Measurements from ENCODE around the gene SPPL3. TPM values are rescaled to one million over a fixed set of nuclear protein-coding genes. Genes with fewer than 3 reads are reported as not detected.

SPPL3 gene
- total and polyA plus RNA-seq, 10 donors = 9.0 to 76.9 (median 44.0) TPM

DNA sequence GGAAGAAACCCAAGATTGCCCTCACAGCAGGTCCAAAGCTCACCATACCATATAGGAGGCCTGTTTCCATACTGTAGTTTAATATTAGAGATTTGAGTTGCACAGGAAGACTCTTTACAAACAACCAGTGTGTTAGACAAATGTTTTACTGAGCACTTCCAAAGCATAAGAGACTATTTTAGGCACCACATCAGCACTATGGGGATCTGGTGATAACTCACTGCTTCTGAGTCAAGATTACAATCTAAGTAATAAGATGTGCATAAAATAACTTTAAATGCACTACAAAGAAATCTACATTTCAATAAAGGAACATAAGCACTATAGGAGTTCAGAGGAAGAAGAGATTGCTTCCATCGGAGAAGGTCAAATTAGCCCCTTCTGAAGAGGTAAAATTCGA is 71.4 kb downstream of the SPPL3 start:
- TF ChIP-seq POLR2AphosphoS5 (IDR thresholded peaks at IDR 0.05) (no peak), POLR2A (IDR thresholded peaks at IDR 0.05) (no peak)
- TF ChIP-seq, protein P1, sequence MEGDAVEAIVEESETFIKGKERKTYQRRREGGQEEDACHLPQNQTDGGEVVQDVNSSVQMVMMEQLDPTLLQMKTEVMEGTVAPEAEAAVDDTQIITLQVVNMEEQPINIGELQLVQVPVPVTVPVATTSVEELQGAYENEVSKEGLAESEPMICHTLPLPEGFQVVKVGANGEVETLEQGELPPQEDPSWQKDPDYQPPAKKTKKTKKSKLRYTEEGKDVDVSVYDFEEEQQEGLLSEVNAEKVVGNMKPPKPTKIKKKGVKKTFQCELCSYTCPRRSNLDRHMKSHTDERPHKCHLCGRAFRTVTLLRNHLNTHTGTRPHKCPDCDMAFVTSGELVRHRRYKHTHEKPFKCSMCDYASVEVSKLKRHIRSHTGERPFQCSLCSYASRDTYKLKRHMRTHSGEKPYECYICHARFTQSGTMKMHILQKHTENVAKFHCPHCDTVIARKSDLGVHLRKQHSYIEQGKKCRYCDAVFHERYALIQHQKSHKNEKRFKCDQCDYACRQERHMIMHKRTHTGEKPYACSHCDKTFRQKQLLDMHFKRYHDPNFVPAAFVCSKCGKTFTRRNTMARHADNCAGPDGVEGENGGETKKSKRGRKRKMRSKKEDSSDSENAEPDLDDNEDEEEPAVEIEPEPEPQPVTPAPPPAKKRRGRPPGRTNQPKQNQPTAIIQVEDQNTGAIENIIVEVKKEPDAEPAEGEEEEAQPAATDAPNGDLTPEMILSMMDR (IDR thresholded peaks at IDR 0.05 in 8 of 11, conservative IDR thresholded peaks at IDR 0.05 in 3 of 11) = no peak
- intact Hi-C loops (cut with DNase I; ENCODE audit: low total_unique reads) = no loop called here
- no peaks in the 10 kb centered on the region for H3K36me3 ChIP-seq
- no peak for DNase-seq
- H3K4me1 ChIP-seq = peaks cover 34 to 94% (median 79%) of the 10 kb centered on the region in 6 donors
- 90 to 94% (median 93%) methylated on average over 2 of the region's 2 CpGs for whole genome bisulfite sequencing, 5 donors
- H3K27me3 ChIP-seq (replicated peaks in 1 of 7) = no peaks in the 10 kb centered on the region
- H3K9me3 ChIP-seq = no peaks in the 10 kb centered on the region
- H3K27ac ChIP-seq = no peak overlapping the region
- H3K4me3 ChIP-seq = no peak overlapping the region

DNA sequence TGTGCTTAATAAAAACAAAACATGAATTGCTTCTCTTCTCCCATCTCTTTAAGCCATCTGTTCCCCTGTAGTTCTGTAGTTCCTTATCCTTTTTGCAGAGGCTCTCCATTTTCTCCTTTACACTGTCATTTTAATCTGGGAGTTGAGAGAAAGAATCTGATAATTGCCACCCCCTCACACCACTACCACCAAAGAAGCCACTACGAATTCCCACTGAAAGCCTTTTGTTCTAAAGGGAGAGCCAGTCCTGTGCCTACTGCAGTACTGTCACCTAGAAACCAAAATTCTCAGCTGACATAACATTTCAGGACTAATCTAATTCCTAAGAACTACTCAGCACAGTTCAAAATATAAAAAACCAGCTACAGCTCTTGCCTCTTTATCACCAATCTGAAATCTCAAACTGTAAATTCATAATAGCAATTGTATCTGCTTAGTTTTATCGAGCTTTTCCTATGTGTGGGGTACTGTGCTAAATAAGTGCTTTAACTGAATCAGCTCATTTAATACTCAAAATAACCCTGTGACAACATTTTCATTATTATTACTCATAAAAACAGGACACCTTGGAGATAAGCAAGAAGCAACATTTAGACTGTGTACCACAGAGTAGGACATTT is 72.4 kb downstream of the SPPL3 start:
- Histone ChIP-seq H3K27ac (no peak overlapping the region), H3K27me3 (replicated peaks in 1 of 7) (no peaks in the 10 kb centered on the region), H3K4me1 (peaks cover 34 to 96% (median 83%) of the 10 kb centered on the region in 6 donors), H3K9me3 (no peaks in the 10 kb centered on the region), H3K36me3 (no peaks in the 10 kb centered on the region), H3K4me3 (no peak overlapping the region)
- no peak for DNase-seq
- intact Hi-C loops (cut with DNase I; ENCODE audit: low total_unique reads) = no loop called here
- WGBS, 5 donors = 76 to 80% (median 78%) methylated on average over 2 of the region's 2 CpGs
- no peak for TF ChIP-seq POLR2AphosphoS5 (IDR thresholded peaks at IDR 0.05)
- TF ChIP-seq POLR2A (IDR thresholded peaks at IDR 0.05) = no peak
- TF ChIP-seq, protein P1 (IDR thresholded peaks at IDR 0.05 in 8 of 11, conservative IDR thresholded peaks at IDR 0.05 in 3 of 11) = no peak

DNA sequence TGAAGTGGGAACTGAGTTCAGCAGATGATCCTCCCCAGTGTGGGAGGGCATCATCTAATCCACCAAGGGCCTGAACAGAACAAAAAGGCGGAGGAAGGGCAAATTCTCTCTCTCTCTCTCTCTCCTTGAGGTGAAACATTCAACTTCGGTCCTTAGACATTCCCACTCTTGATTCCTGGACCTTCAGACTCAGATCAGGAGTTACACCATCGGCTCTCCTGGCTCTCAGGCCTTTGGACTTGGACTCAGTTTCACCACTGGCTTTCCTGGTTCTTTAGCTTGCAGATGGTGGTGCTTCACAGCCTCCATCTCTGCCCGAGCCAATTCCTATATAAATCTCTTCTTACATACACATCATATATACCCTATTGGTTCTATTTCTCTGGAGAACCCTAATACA is 73.2 kb downstream of the SPPL3 start:
- Histone ChIP-seq H3K27ac (peak overlapping the region in 1 of 8 donors; percentile 34), H3K9me3 (no peaks in the 10 kb centered on the region), H3K4me3 (no peak overlapping the region), H3K36me3 (no peaks in the 10 kb centered on the region), H3K4me1 (peaks cover 27 to 94% (median 75%) of the 10 kb centered on the region in 6 donors), H3K27me3 (replicated peaks in 1 of 7) (no peaks in the 10 kb centered on the region)
- DNase-seq = no peak
- TF ChIP-seq POLR2AphosphoS5 (IDR thresholded peaks at IDR 0.05) (no peak), POLR2A (IDR thresholded peaks at IDR 0.05) (no peak)
- TF ChIP-seq, protein P1 (IDR thresholded peaks at IDR 0.05 in 8 of 11, conservative IDR thresholded peaks at IDR 0.05 in 3 of 11) = no peak
- 85 to 91% (median 88%) methylated on average over 4 of the region's 4 CpGs for WGBS, 5 donors
- intact Hi-C loops (cut with DNase I; ENCODE audit: low total_unique reads) = no loop called here

DNA sequence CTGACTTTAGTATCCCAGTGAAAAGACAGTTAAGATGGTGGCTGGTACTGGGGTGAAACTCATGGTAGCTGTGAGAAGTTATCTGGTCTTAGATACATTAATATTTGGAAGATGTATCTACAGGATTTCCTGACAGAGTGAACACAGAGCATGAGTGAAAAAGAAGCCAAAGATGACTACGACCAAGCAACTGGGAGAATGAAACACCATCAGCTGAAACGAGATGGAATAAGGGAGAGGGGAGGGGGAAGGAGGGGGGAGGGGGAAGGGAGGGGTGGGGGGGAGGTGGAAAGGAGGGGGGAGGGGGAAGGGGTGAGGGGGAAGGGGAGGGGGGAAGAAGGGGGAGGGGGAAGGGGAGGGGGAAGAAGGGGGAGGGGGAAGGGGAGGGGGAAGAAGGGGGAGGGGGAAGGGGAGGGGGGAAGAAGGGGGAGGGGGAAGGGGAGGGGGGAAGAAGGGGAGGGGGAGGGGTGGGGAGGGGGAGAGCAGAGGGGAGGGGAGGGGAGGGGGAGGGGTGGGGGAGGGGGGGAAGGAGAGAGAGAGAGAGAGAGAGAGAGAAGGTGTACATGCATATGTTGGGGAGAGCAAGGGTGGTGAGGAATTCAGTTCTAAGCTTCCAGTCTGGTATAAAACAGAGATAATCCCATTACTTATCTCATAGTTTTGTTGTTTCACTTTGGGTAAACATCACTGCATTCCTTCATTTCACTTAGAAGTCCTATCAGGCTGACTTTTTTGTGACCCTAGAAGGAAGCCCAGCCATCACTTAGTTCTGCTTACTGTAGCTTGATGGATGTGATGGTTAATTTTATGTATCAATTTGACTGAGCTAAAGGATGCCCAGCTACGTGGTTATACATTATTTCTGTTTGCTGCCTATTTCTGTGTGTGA is 73.9 kb downstream of the SPPL3 start:
- peaks cover 22 to 88% (median 68%) of the 10 kb centered on the region in 6 donors for H3K4me1 ChIP-seq
- 38 to 69% (median 59%) methylated on average over 2 to 3 of the region's 3 CpGs for WGBS, 5 donors
- intact Hi-C loops (cut with DNase I; ENCODE audit: low total_unique reads) = no loop called here
- H3K4me3 ChIP-seq = no peak overlapping the region
- peak overlapping the region in 2 of 8 donors; percentile 4 to 34 for H3K27ac ChIP-seq
- no peaks in the 10 kb centered on the region for H3K9me3 ChIP-seq
- no peak for TF ChIP-seq POLR2AphosphoS5 (IDR thresholded peaks at IDR 0.05)
- no peaks in the 10 kb centered on the region for H3K27me3 ChIP-seq (replicated peaks in 1 of 7)
- no peak for DNase-seq
- H3K36me3 ChIP-seq = no peaks in the 10 kb centered on the region
